ENCODE results near the gene SH3PXD2A.

DNA sequence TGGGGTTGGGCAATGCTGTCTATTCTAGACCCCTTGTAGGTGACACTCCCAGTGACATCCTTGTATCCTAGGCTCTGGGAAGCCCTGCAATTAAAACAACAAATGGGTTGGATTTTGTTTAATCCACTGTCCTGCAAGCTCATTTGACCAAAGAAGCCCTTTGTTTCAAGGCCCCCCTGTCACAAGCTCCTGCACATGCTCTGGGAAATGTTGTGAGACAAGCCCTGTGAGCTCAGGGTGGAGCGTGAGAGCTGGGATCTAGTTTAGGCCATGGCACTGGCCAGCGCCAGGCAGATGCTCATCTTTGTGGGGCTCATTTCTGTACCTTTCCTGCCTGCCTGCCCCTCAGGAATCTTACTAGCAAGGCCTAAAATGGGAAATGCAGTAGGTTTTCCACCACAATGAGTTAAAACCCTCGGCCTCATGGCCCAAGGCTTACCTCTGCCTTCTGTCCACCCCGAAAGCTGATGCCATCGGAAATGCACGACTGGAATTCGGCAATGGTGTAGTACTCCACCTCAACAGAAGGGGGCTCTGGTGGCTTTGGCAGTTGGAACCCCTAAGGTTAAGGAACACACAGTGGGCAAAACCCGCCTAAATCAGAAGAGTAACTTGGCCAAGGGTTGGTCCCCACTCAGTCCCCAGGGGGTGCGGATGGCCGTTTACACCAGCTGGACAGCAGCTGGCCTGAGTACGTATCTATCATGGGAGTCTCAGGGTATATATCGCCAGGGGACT, 249.8 kb downstream of the SH3PXD2A start:
- TF ChIP-seq, protein P1, sequence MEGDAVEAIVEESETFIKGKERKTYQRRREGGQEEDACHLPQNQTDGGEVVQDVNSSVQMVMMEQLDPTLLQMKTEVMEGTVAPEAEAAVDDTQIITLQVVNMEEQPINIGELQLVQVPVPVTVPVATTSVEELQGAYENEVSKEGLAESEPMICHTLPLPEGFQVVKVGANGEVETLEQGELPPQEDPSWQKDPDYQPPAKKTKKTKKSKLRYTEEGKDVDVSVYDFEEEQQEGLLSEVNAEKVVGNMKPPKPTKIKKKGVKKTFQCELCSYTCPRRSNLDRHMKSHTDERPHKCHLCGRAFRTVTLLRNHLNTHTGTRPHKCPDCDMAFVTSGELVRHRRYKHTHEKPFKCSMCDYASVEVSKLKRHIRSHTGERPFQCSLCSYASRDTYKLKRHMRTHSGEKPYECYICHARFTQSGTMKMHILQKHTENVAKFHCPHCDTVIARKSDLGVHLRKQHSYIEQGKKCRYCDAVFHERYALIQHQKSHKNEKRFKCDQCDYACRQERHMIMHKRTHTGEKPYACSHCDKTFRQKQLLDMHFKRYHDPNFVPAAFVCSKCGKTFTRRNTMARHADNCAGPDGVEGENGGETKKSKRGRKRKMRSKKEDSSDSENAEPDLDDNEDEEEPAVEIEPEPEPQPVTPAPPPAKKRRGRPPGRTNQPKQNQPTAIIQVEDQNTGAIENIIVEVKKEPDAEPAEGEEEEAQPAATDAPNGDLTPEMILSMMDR (IDR thresholded peaks at IDR 0.05; ENCODE audit: insufficient read depth, low read depth, low read length), result peak; percentile 53
- no peak for TF ChIP-seq EZH2 (IDR thresholded peaks at IDR 0.05; ENCODE audit: insufficient read depth, low read length)
